OCI-LY3 (cell line): ENCODE data around the gene ACSF3.

Experiments used
- H2AFZ ChIP-seq: fragments of 200-600, 300-600 bp; shearing (Covaris generic); 2 replicates; pipeline ENCODE4 v1.6.0; 2014; ENCODE audit warnings: antibody characterized with exemption, low read depth, low read length
- H3K27ac ChIP-seq: fragments of 200-600, 300-600 bp; sonication (generic); 2 replicates; pipeline ENCODE4 v1.5.1; 2014; ENCODE audit warnings: mild to moderate bottlenecking, low read length, moderate library complexity, mixed read lengths
- H3K27me3 ChIP-seq: fragments of 200-600, 300-600 bp; sonication (generic); 2 replicates; pipeline ENCODE4 v1.6.1; 2014; ENCODE audit warnings: low read depth, low read length, mixed read lengths
- H3K36me3 ChIP-seq: fragments of 200-600, 300-600 bp; sonication (generic); replicated peaks from 2 replicates; pipeline ENCODE3; 2014; ENCODE audit warnings: low read depth, low read length, mixed read lengths
- H3K4me1 ChIP-seq: fragments of 300-600, 200-600 bp; sonication (generic); 2 replicates; pipeline ENCODE4 v1.6.1; 2014; ENCODE audit warnings: low read length, mixed read lengths
- H3K4me2 ChIP-seq: fragments of 200-600, 300-600 bp; sonication (generic); 2 replicates; pipeline ENCODE4 v1.6.1; 2014; ENCODE audit warnings: low read length, mixed read lengths
- H3K4me3 ChIP-seq: fragments of 300-600, 200-600 bp; sonication (generic); 2 replicates; pipeline ENCODE4 v1.5.1; 2014; ENCODE audit warnings: antibody characterized with exemption, mild to moderate bottlenecking, low read length, moderate library complexity
- H3K79me2 ChIP-seq: fragments of 300-600, 200-600 bp; shearing (Covaris generic); 2 replicates; pipeline ENCODE4 v1.6.1; 2014; ENCODE audit warnings: mild to moderate bottlenecking, low read length, mixed read lengths
- H3K9ac ChIP-seq: fragments of 300-600, 200-600 bp; shearing (Covaris generic); 2 replicates; pipeline ENCODE4 v1.6.0; 2014; ENCODE audit warnings: mild to moderate bottlenecking, low read length, moderate library complexity
- H3K9me3 ChIP-seq: fragments of 200-600, 300-600 bp; shearing (Covaris generic); 2 replicates; pipeline ENCODE4 v1.6.1; 2014; ENCODE audit warnings: low read length, mixed read lengths; ENCODE audit not compliant: insufficient read depth
- H4K20me1 ChIP-seq: fragments of 200-600, 300-600 bp; sonication (generic); 2 replicates; pipeline ENCODE4 v1.6.1; 2016; ENCODE audit warnings: low read length, mixed read lengths; ENCODE audit not compliant: insufficient read depth
- EZH2phosphoT487 ChIP-seq: fragments of 200-600 bp; shearing (Covaris generic); IDR thresholded peaks from 2 replicates; pipeline ENCODE4 v1.6.1; 2018; ENCODE audit warnings: antibody characterized with exemption, mixed run types, low read depth
- TF ChIP-seq, protein P1 (sequence below): fragments of 200-600, 300-600 bp; sonication (generic); IDR thresholded peaks from 2 replicates; pipeline ENCODE4 v1.5.1; 2014; ENCODE audit warnings: antibody characterized with exemption, low read length, low read depth

ACSF3 gene

DNA sequence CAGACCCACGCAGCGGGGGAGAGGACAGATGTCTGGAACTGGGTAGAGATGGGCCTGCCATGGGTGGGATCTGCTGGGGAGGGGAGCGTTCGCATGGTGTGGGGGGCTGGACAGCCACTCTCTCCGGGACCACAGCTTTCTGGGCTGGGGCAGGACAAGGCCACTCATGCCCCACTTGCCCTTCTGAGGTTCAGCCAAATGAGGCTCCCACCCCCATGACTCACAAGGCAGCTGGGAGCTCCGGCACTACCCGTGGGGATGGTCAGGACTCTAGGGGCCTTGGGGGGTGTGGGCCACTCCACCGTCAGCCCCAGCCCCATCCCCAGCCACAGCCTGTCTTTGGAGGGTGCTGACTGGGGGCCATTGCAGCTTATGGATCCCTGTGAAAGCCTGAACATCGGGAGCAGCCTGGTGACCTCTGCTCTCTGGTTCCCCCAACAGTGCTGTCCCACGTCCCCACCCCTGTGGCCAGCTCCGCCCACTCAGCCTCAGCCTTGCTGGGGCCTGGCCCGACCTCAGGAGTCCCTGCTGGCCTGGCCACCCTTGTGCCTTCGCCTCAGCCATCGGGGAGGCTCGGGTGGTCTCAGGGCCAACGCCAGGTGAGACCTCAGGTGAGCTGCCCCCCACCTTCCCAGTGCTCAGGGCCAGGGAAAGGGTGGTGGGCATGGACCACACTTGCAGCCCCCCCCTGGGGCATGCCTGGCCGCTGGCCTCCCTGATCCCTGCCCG, 73.2 kb downstream of the ACSF3 start:
- H3K79me2 ChIP-seq, result no peaks in the 10 kb centered on the region
- H3K27me3 ChIP-seq, result peaks cover 31% of the 10 kb centered on the region
- no peaks in the 10 kb centered on the region for H4K20me1 ChIP-seq
- peak overlapping the region; percentile 55 for H3K4me3 ChIP-seq
- TF ChIP-seq EZH2phosphoT487, result no peak
- TF ChIP-seq, protein P1, sequence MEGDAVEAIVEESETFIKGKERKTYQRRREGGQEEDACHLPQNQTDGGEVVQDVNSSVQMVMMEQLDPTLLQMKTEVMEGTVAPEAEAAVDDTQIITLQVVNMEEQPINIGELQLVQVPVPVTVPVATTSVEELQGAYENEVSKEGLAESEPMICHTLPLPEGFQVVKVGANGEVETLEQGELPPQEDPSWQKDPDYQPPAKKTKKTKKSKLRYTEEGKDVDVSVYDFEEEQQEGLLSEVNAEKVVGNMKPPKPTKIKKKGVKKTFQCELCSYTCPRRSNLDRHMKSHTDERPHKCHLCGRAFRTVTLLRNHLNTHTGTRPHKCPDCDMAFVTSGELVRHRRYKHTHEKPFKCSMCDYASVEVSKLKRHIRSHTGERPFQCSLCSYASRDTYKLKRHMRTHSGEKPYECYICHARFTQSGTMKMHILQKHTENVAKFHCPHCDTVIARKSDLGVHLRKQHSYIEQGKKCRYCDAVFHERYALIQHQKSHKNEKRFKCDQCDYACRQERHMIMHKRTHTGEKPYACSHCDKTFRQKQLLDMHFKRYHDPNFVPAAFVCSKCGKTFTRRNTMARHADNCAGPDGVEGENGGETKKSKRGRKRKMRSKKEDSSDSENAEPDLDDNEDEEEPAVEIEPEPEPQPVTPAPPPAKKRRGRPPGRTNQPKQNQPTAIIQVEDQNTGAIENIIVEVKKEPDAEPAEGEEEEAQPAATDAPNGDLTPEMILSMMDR, result no peak
- H3K9me3 ChIP-seq, result no peaks in the 10 kb centered on the region
- H3K4me2 ChIP-seq, result peak overlapping the region; percentile 78
- H3K27ac ChIP-seq, result no peak overlapping the region
- H3K4me1 ChIP-seq, result peaks cover 33% of the 10 kb centered on the region
- H3K36me3 ChIP-seq, result no peaks in the 10 kb centered on the region
- peak overlapping the region; percentile 72; the same call in 1 of the 2 replicates for H2AFZ ChIP-seq
- peak overlapping the region; percentile 51; the same call in 1 of the 2 replicates for H3K9ac ChIP-seq

DNA sequence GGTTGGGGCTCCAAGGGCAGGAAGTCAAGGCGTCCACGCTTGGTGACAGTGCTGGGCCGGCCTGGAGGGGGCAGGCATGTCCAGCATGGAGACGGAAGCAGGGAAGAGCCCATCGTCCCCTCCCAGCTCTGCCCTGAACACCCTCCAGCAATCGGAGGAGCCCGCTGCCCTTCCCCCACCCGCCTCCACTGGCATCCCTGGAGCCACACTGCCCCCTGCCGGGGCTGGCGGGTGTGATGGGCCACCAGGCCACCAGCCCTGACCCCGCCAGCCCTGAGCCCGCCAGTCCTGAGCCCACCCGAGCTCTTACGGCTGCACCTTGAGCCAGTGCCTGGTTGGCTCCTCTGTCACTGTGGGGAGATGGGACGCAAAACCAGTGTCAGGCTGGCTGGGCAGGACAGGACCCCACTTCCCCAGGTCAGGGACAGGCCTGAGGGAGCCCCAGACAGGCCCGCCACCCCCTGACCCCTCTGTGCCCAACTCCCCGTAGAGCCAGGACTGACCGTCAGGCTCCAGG, 73.8 kb downstream of the ACSF3 start:
- H3K4me2 ChIP-seq, result peak overlapping the region; percentile 78
- peak overlapping the region; percentile 51; the same call in 1 of the 2 replicates for H3K9ac ChIP-seq
- H3K4me1 ChIP-seq, result peaks cover 33% of the 10 kb centered on the region
- no peaks in the 10 kb centered on the region for H3K79me2 ChIP-seq
- peaks cover 37% of the 10 kb centered on the region for H3K27me3 ChIP-seq
- H3K27ac ChIP-seq, result no peak overlapping the region
- H4K20me1 ChIP-seq, result no peaks in the 10 kb centered on the region
- no peaks in the 10 kb centered on the region for H3K36me3 ChIP-seq
- H3K4me3 ChIP-seq, result peak overlapping the region; percentile 55
- peak overlapping the region; percentile 72; the same call in 1 of the 2 replicates for H2AFZ ChIP-seq
- H3K9me3 ChIP-seq, result no peaks in the 10 kb centered on the region
- no peak for TF ChIP-seq EZH2phosphoT487
- TF ChIP-seq, protein P1, result peak; percentile 87

DNA sequence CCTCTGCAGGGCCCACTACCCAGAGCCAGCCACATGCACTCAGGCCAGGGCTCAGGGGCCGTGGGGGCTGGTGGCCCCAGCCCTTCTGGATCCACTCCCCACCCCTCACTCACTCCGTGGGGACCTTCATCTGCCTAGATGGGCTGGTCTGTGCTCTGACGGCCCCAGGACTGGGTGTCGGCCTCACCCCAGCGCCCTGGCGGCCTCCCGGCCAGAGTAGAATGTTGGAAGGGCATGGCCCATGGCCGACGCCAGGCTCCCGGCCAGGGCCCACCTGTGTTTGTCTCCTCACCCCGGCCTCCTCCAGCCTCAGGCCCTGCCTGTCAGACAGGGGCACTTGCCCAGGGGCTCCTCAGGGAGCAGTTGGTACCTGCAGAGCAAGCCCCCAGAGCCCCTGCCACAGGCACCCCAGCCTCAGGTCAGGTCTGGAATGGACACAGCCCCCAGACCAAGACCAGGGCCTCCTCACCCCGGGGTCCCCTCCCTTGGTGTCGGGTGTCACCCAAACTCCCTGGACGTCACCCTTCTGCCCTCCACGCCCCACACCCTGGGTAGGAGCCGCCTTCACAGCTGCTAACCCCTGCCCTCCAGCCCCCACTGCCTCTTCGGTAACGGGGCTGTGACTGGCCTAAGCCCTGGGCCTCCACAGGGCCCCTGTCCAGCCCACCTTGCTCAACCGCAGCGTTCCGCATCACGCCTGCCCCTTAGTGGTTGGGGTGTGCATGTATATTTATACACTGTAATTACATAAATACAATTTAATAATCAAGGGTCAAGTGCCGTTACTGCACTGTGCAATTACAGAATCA, 74.9 kb downstream of the ACSF3 start:
- no peaks in the 10 kb centered on the region for H3K36me3 ChIP-seq
- H3K9ac ChIP-seq, result no peak overlapping the region
- TF ChIP-seq EZH2phosphoT487, result no peak
- TF ChIP-seq, protein P1, result peak; percentile 48
- H3K9me3 ChIP-seq, result no peaks in the 10 kb centered on the region
- no peak overlapping the region; the same call in 1 of the 2 replicates for H2AFZ ChIP-seq
- no peak overlapping the region for H3K4me3 ChIP-seq
- no peaks in the 10 kb centered on the region for H4K20me1 ChIP-seq
- no peak overlapping the region for H3K4me2 ChIP-seq
- peaks cover 33% of the 10 kb centered on the region for H3K4me1 ChIP-seq
- no peak overlapping the region for H3K27ac ChIP-seq
- H3K27me3 ChIP-seq, result peaks cover 41% of the 10 kb centered on the region
- no peaks in the 10 kb centered on the region for H3K79me2 ChIP-seq

DNA sequence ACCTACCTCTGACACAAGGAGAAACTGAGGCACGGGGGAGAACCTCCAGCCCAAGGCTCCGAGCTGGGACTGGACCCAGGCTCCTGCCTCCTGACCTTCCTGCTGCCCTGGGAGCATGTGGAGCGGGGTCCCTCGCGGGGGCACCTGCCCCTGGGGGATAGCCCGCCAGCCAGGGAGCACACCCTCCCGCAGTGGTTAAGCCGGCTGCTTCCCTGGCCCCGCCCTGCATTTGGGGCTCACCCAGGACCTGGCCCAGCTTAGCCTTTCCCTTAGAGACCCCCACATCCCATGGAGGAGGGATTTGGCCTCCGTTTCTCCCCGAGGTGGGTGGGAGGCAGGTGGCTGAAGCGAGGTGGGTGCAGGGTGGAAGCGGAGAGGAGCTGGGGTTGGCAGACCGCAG, 76.1 kb downstream of the ACSF3 start:
- Histone ChIP-seq H2AFZ (no peak overlapping the region), H3K79me2 (no peaks in the 10 kb centered on the region), H3K4me1 (peaks cover 33% of the 10 kb centered on the region), H3K9me3 (no peaks in the 10 kb centered on the region), H3K36me3 (no peaks in the 10 kb centered on the region), H3K27ac (no peak overlapping the region), H3K9ac (no peak overlapping the region), H4K20me1 (no peaks in the 10 kb centered on the region; the same call in 1 of the 2 replicates), H3K27me3 (peaks cover 45% of the 10 kb centered on the region), H3K4me2 (peak overlapping the region; percentile 99; the same call in 1 of the 2 replicates), H3K4me3 (no peak overlapping the region)
- no peak for TF ChIP-seq EZH2phosphoT487
- TF ChIP-seq, protein P1, result no peak
